ENCODE measurements around the gene BEST4. TPM values are rescaled to one million over a fixed set of nuclear protein-coding genes. Genes with fewer than 3 reads are reported as not detected.

The BEST4 gene
- polyA plus RNA-seq, 1 donor from 2014 or later: not detected

GRCh38 chr1:44819608-44820327 lies 31.8 kb upstream of the BEST4 start:
- no peak overlapping the region for H2AFZ ChIP-seq (ENCODE audit: low read depth, low read length)
- H3K79me2 ChIP-seq (replicated peaks; ENCODE audit: insufficient read depth, low read length): no peaks in the 10 kb centered on the region
- no peaks in the 10 kb centered on the region for H3K9me2 ChIP-seq (ENCODE audit: insufficient read depth, low read length)
- H3K9me3 ChIP-seq (ENCODE audit: low read length): peaks cover 2% of the 10 kb centered on the region
- peaks cover 15% of the 10 kb centered on the region for H3K27me3 ChIP-seq (ENCODE audit: insufficient read depth, low read depth, low read length)
- H3F3A ChIP-seq (ENCODE audit: insufficient read depth, low read length, poor library complexity, severe bottlenecking): no peaks in the 10 kb centered on the region
- no peaks in the 10 kb centered on the region for H3K36me3 ChIP-seq (ENCODE audit: insufficient read depth, low read length)
- no peaks in the 10 kb centered on the region for H4K20me1 ChIP-seq (ENCODE audit: insufficient read depth)
- no peak for TF ChIP-seq REST (IDR thresholded peaks at IDR 0.05; ENCODE audit: borderline replicate concordance)
- H3K4me3 ChIP-seq (ENCODE audit: low read length): no peak overlapping the region
- no peak overlapping the region for H3K27ac ChIP-seq (ENCODE audit: low read length)
- H3K9ac ChIP-seq (ENCODE audit: low read length): no peak overlapping the region
- H3K4me2 ChIP-seq (ENCODE audit: low read length): no peak overlapping the region

GRCh38 chr1:44819196-44819607 lies 31.2 kb upstream of the BEST4 start:
- H3K4me3 ChIP-seq (ENCODE audit: low read length): no peak overlapping the region
- H3K36me3 ChIP-seq (ENCODE audit: insufficient read depth, low read length): no peaks in the 10 kb centered on the region
- H3K27me3 ChIP-seq (ENCODE audit: insufficient read depth, low read depth, low read length): peaks cover 15% of the 10 kb centered on the region
- TF ChIP-seq CTCF (IDR thresholded peaks at IDR 0.05; ENCODE audit: poor library complexity, severe bottlenecking) (no peak), SMC3 (conservative IDR thresholded peaks at IDR 0.05; ENCODE audit: poor library complexity) (no peak), EZH2 (IDR thresholded peaks at IDR 0.05; ENCODE audit: borderline replicate concordance, insufficient read depth, low read length, poor library complexity, severe bottlenecking) (no peak), EP300 (conservative IDR thresholded peaks at IDR 0.05; ENCODE audit: poor library complexity, severe bottlenecking) (no peak), REST (IDR thresholded peaks at IDR 0.05; ENCODE audit: borderline replicate concordance) (no peak), RAD21 (conservative IDR thresholded peaks at IDR 0.05) (no peak), POLR2AphosphoS5 (IDR thresholded peaks at IDR 0.05) (no peak), TAF1 (IDR thresholded peaks at IDR 0.05; ENCODE audit: low read depth) (no peak)
- H4K20me1 ChIP-seq (ENCODE audit: insufficient read depth): no peaks in the 10 kb centered on the region
- H3K9me3 ChIP-seq (ENCODE audit: low read length): peaks cover 2% of the 10 kb centered on the region
- H3K4me2 ChIP-seq (ENCODE audit: low read length): no peak overlapping the region
- H3K79me2 ChIP-seq (replicated peaks; ENCODE audit: insufficient read depth, low read length): no peaks in the 10 kb centered on the region
- no peaks in the 10 kb centered on the region for H3F3A ChIP-seq (ENCODE audit: insufficient read depth, low read length, poor library complexity, severe bottlenecking)
- no peak overlapping the region for H3K27ac ChIP-seq (ENCODE audit: low read length)
- H3K9ac ChIP-seq (ENCODE audit: low read length): no peak overlapping the region
- H3K9me2 ChIP-seq (ENCODE audit: insufficient read depth, low read length): no peaks in the 10 kb centered on the region
- no peak overlapping the region for H2AFZ ChIP-seq (ENCODE audit: low read depth, low read length)

All from neural cell (in vitro differentiated cells).